ENCODE results near the gene WFS1. TPM values are rescaled to one million over a fixed set of nuclear protein-coding genes. Genes with fewer than 3 reads are reported as not detected.

Gene WFS1
- total RNA-seq, 4 donors from 2014 or later = 31.5 to 124 (median 34.8) TPM

DNA sequence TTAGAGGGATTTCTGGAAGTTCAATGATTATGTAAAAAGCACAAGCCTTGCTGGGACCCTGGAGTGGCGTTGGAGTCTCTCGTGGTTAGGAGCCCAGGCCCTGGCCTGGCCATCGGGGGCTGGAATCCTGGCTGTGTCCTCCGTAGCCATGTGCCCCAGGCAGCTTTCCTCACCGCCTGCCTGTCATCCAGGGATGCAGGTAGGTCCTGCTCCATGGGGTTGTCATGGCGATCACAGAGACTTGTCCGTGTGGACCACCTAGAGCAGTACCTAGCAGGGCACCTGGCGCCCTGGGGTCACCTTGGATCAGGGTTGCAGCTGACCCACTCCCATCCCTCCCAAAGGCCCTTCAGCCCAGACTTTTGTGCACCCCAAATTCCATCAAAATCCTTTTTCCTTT lies 30.2 kb upstream of the WFS1 start:
- TF ChIP-seq POLR2A (IDR thresholded peaks at IDR 0.05) (no peak), POLR2AphosphoS5 (IDR thresholded peaks at IDR 0.05) (no peak), EP300 (IDR thresholded peaks at IDR 0.05) (no peak)
- TF ChIP-seq, protein P1, sequence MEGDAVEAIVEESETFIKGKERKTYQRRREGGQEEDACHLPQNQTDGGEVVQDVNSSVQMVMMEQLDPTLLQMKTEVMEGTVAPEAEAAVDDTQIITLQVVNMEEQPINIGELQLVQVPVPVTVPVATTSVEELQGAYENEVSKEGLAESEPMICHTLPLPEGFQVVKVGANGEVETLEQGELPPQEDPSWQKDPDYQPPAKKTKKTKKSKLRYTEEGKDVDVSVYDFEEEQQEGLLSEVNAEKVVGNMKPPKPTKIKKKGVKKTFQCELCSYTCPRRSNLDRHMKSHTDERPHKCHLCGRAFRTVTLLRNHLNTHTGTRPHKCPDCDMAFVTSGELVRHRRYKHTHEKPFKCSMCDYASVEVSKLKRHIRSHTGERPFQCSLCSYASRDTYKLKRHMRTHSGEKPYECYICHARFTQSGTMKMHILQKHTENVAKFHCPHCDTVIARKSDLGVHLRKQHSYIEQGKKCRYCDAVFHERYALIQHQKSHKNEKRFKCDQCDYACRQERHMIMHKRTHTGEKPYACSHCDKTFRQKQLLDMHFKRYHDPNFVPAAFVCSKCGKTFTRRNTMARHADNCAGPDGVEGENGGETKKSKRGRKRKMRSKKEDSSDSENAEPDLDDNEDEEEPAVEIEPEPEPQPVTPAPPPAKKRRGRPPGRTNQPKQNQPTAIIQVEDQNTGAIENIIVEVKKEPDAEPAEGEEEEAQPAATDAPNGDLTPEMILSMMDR (IDR thresholded peaks at IDR 0.05) = no peak
- WGBS = 76% methylated on average over 5 of the region's 8 CpGs
- no peak overlapping the region for H3K27ac ChIP-seq
- peak in 1 of 2 donors; percentile 49 for DNase-seq (ENCODE audit: low spot score in 2 of 2)
- H3K4me1 ChIP-seq = no peaks in the 10 kb centered on the region
- H3K36me3 ChIP-seq = no peaks in the 10 kb centered on the region
- peaks cover 40% of the 10 kb centered on the region for H3K27me3 ChIP-seq
- H3K4me3 ChIP-seq = no peak overlapping the region
- H3K9me3 ChIP-seq = no peaks in the 10 kb centered on the region

- Histone ChIP-seq H3K4me3 (no peak overlapping the region), H3K4me1 (no peaks in the 10 kb centered on the region), H3K9me3 (no peaks in the 10 kb centered on the region), H3K27me3 (peaks cover 38% of the 10 kb centered on the region), H3K27ac (no peak overlapping the region), H3K36me3 (no peaks in the 10 kb centered on the region)
- 68% methylated on average over 9 of the region's 11 CpGs for WGBS
- peak in 1 of 2 donors; percentile 13 for DNase-seq (ENCODE audit: low spot score in 2 of 2)
- TF ChIP-seq POLR2AphosphoS5 (IDR thresholded peaks at IDR 0.05) = no peak
- TF ChIP-seq POLR2A (IDR thresholded peaks at IDR 0.05) = no peak
- TF ChIP-seq, protein P1 (IDR thresholded peaks at IDR 0.05) = no peak
- no peak for TF ChIP-seq EP300 (IDR thresholded peaks at IDR 0.05)
Observed at GRCh38 chr4:6239968-6240367, 29.7 kb upstream of the WFS1 start.

DNA sequence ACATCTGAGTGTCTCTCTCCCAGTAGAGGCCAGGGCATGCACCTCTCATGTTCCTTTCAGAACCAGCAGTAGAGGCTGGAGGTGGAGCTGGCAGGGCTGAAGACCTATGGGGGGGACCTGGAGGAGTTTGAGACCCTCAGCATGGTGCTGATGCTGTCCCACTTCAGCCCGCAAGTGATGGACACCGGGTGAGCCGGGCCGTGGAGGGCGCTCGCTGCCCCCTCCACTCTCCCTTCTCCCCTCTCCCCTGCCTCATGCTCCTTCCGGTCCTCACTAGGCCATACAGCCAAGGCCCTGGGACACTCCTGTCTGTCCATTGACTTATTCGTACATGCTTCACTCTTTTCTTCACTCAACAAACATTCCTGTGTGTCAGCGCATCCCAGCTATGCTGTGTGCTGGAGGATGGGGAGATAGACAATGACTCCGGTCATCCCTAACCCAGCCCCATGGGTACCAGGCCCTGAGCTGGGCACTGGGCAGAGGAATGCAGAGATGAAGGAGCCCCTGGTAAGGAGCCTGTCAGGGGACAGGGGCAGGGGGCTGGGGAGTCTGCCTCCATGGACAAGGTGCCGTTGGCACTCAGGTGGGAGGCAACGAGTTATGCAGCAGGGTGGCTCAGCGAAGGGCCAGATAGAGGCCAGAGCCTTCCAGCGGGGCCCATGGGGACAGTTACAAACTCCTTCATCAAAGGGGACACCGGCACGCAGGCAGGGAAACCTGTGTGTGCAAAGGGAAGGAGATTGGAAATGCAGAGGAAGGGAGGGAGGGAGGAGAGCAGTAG lies 28.4 kb upstream of the WFS1 start:
- peak in 1 of 2 donors; percentile 27 for DNase-seq (ENCODE audit: low spot score in 2 of 2)
- Histone ChIP-seq H3K27me3 (peaks cover 46% of the 10 kb centered on the region), H3K4me1 (peaks cover 12% of the 10 kb centered on the region), H3K4me3 (no peak overlapping the region), H3K27ac (no peak overlapping the region), H3K36me3 (no peaks in the 10 kb centered on the region), H3K9me3 (no peaks in the 10 kb centered on the region)
- TF ChIP-seq, protein P1 (IDR thresholded peaks at IDR 0.05) = no peak
- TF ChIP-seq EP300 (IDR thresholded peaks at IDR 0.05) = no peak
- TF ChIP-seq POLR2A (IDR thresholded peaks at IDR 0.05) = no peak
- no peak for TF ChIP-seq POLR2AphosphoS5 (IDR thresholded peaks at IDR 0.05)
- WGBS = 85% methylated on average over 16 of the region's 16 CpGs

- Histone ChIP-seq H3K4me3 (no peak overlapping the region), H3K4me1 (peaks cover 12% of the 10 kb centered on the region), H3K27ac (no peak overlapping the region), H3K9me3 (no peaks in the 10 kb centered on the region), H3K27me3 (peaks cover 53% of the 10 kb centered on the region), H3K36me3 (no peaks in the 10 kb centered on the region)
- no peak for TF ChIP-seq POLR2AphosphoS5 (IDR thresholded peaks at IDR 0.05)
- TF ChIP-seq POLR2A (IDR thresholded peaks at IDR 0.05) = no peak
- no peak for TF ChIP-seq EP300 (IDR thresholded peaks at IDR 0.05)
- TF ChIP-seq, protein P1 (IDR thresholded peaks at IDR 0.05) = no peak
- DNase-seq (ENCODE audit: low spot score in 2 of 2) = no peak
- WGBS = 91% methylated on average over 4 of the region's 12 CpGs
Observed at GRCh38 chr4:6242271-6243029, 27.2 kb upstream of the WFS1 start.

All from suprapubic skin (tissue), 4 donors.